Stimulated activated CD4-positive, alpha-beta T cell treated with anti-CD3 and anti-CD28 coated beads, TNF-alpha, amount 100 ng/mL, for 48 hours (primary cell): ENCODE data around the gene TMEM123.
A peak's percentile ranks its signal among the peaks of the same experiment; 100 is the strongest.

ENCODE experiments used
- DNase-seq, 3 donors: peaks; one replicate each; pipeline ENCODE4 v3.0.0-alpha.2; 2020; ENCODE audit warnings: low read depth in 3 of 3

The TMEM123 gene

GRCh38 chr11:102361086-102362031, 91.2 kb downstream of the TMEM123 start:
- DNase-seq = no peak

GRCh38 chr11:102360681-102361080, 91.9 kb downstream of the TMEM123 start:
- DNase-seq = no peak

- DNase-seq = no peak
Observed at GRCh38 chr11:102359372-102359771, 93.2 kb downstream of the TMEM123 start.

GRCh38 chr11:102357116-102357515, 95.4 kb downstream of the TMEM123 start:
- DNase-seq = no peak

GRCh38 chr11:102347462-102348370, 104.8 kb downstream of the TMEM123 start:
- DNase-seq = peak in 1 of 3 donors; percentile 6

- peak; percentile 91 to 95 (median 94) for DNase-seq
Observed at GRCh38 chr11:102346748-102347461, 105.7 kb downstream of the TMEM123 start, which contains the start of gene BIRC2. TSS of gene BIRC2 (plus strand) at chr11:102347214. CDS start at chr11:102349855, 2,641 bp downstream.

GRCh38 chr11:102346456-102346747, 106.2 kb downstream of the TMEM123 start:
- DNase-seq = no peak
